Astrocyte of the spinal cord (primary cell): ENCODE data around the gene MSX2.

ENCODE experiments used
- DNase-seq: peaks from one replicate; pipeline ENCODE4 v3.0.0; 2011; ENCODE audit warnings: low read depth, low spot score
- H3K4me3 ChIP-seq: 2 replicates; pipeline ENCODE4 v1.5.1; 2011; ENCODE audit warnings: low read depth, mild to moderate bottlenecking, low read length, moderate library complexity
- CTCF ChIP-seq: IDR thresholded peaks from 2 replicates; pipeline ENCODE4 v1.5.1; 2012; ENCODE audit warnings: low read depth, mild to moderate bottlenecking, low read length, inconsistent platforms
- in situ Hi-C: cut with HindIII; loops from 2 replicates; pipeline ENCODE4 v1.10.0; 2017; ENCODE audit warnings: low sequenced_read_pairs

MSX2 gene

DNA sequence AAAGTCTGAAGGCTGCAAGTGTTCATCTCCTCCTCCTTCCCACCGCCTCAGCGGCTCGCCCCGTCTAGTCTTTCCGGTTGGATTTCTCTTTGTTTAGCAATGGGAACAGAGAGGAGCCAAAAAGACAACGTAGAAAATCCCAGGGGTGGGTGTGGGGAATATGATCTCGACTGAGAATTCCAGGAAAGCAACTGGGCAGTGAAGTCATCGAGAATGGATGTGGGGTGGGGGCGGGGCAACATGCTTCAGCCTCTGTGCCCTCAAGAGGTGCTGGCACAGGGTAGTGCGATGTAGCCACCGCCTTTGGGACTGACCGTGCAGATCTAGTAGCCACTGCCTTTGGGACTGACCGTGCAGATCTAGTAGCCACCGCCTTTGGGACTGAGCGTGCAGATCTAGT is 12.9 kb downstream of the MSX2 start:
- DNase-seq, result no peak
- in situ Hi-C loops, result no loop called here
- H3K4me3 ChIP-seq, result no peak overlapping the region
- TF ChIP-seq CTCF, result no peak

- no peak for TF ChIP-seq CTCF
Observed at GRCh38 chr5:174741352-174741751, 17.0 kb downstream of the MSX2 start.

DNA sequence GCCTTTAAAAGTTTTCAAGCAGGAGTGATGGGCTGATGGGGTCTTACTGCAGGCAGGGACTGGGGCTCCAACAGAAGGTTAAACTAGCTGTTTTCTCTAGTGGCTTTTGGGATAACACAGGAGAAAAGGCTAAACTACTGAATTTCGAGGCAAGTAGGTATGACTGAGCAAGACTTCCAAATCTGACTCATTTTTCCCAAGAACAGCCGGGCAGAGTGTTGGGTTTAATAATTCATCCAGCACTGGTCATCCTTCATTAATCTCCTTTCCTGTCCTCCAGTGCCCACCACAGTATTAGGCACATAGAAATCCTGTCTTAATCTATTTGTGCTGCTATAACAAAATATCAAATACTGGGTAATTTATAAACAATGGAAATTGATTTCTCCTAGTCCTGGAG is 20.5 kb downstream of the MSX2 start:
- H3K4me3 ChIP-seq, result no peak overlapping the region
- TF ChIP-seq CTCF, result no peak
- in situ Hi-C loops, result no loop called here
- no peak for DNase-seq

More at GRCh38 chr5:174741352-174741751, 17.0 kb downstream of the MSX2 start:
- no peak overlapping the region for H3K4me3 ChIP-seq
- no peak for DNase-seq
- in situ Hi-C loops, result no loop called here

DNA sequence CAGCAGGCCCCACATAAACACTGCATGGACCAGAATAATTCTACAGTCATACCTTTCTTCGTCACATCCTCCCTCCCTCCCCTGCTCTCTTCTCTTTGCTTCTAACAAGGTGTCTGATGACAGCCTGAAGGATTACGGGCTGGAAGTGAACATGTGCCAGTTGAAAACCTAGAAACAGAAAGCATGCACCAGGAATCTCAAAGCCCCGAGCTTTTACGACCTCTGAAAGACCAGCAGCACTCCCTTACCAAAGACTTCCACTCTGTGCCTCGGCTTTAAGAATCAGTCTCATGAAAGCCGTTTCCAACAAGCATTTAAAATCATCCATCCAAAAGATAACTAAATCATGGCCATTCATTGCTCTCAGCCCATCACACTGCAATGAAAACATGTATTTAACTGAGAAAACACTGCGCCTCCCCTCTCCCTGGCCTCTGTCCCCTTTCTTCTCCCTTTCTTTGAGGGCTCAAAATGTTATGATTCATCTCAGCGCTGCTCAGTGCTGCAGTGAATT is 21.3 kb downstream of the MSX2 start:
- DNase-seq, result no peak
- in situ Hi-C loops, result no loop called here
- TF ChIP-seq CTCF, result no peak
- no peak overlapping the region for H3K4me3 ChIP-seq

DNA sequence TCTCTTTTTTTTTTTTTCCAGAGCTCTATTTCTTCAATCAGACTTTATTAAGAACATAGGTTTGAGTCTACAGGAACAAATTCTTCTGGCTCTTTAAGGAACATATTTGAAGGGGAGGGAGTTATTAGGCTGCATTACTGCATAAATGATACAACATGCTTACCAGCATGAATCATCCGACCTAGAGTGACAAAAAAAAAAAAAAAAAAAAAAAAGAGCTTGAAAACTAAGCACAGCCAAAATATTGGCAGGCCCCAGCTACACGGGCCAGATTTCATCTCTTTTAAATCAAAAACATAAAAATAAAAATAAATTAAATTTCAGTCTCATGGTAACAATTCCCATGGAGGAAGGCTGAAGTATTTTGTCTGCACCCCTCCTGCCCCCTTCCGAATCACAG is 26.3 kb downstream of the MSX2 start:
- no peak for TF ChIP-seq CTCF
- peak overlapping the region; percentile 37 for H3K4me3 ChIP-seq
- in situ Hi-C loops, result no loop called here
- DNase-seq, result peak; percentile 43

- in situ Hi-C loops, result no loop called here
- TF ChIP-seq CTCF, result no peak
- peak overlapping the region; percentile 37 for H3K4me3 ChIP-seq
- DNase-seq, result no peak
Observed at GRCh38 chr5:174751154-174752000, 27.0 kb downstream of the MSX2 start.
